Heart left ventricle (tissue), 13 donors: ENCODE data around the gene NKX3-2.

Experiments used
- POLR2A ChIP-seq, 2 donors: fragments of 450-650 bp; IDR thresholded peaks; one replicate each; pipeline ENCODE4 v1.6.1; 2017; ENCODE audit warnings: antibody characterized with exemption in 2 of 2, mild to moderate bottlenecking in 2 of 2, moderate library complexity in 2 of 2
- TF ChIP-seq, protein P1 (sequence below), 12 donors: fragments of 200-600 bp; sonication (generic) in 4 of 12; IDR thresholded peaks; one replicate each; pipeline versions ENCODE4 v1.5.0 to v1.8.0; 2018 to 2022; ENCODE audit warnings: antibody characterized with exemption in 12 of 12, mild to moderate bottlenecking in 5 of 12
- donor health status: ischemic (EF 13 %, LVEDD 7.1; RV severe dilation, severe dysfunction).
- donor health status: DM: no; HTN: yes; CAD: no.
- donor health status: DM: no; HTN: no; CAD: no.
- donor health status: ischemic (EF 25% LVEDD 6.9; RV normal size, moderate dysfunction).
- donor health status: ischemic (EF 25% LVEDD 5.7; RV mildly dilated, moderate dysfunction).
- donor health status: ischemic (EF 35%, LVEDD 5.7; RV mildly dilated, moderate dysfunction).
- donor health status: nonischemic (EF 11% LVEDD 7.7; RV severe dilation, severe dysfunction).
- donor health status: DM: yes; HTN: yes; CAD: no.
- donor health status: PGD.
- donor health status: ischemic (EF 29% LVEDD 5.4; RV normal size, mild dysfunction).
- donor health status: nonischemic (EF 23%, LVEDD 6.1; RV moderate dilation, normal function).

DNA sequence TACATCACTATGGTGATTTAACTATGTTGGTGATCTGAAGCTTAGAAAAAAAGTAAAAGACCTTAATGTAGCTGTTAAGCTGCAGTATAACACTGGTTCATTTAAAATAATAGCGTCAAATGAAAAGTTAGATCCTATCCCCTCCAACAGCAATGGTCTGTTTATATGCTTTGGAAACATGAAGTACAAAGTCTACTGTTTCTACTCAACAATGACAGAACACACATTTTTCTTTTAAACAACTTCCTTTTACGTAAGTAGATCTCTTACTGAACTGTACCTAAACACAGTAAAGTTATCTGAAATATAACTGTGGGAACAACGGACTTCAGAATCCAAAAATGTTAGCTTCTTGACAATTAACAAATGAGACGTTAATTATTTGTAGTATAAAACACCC, 47.9 kb upstream of the NKX3-2 start:
- TF ChIP-seq POLR2A (IDR thresholded peaks at IDR 0.05), result no peak
- TF ChIP-seq, protein P1, sequence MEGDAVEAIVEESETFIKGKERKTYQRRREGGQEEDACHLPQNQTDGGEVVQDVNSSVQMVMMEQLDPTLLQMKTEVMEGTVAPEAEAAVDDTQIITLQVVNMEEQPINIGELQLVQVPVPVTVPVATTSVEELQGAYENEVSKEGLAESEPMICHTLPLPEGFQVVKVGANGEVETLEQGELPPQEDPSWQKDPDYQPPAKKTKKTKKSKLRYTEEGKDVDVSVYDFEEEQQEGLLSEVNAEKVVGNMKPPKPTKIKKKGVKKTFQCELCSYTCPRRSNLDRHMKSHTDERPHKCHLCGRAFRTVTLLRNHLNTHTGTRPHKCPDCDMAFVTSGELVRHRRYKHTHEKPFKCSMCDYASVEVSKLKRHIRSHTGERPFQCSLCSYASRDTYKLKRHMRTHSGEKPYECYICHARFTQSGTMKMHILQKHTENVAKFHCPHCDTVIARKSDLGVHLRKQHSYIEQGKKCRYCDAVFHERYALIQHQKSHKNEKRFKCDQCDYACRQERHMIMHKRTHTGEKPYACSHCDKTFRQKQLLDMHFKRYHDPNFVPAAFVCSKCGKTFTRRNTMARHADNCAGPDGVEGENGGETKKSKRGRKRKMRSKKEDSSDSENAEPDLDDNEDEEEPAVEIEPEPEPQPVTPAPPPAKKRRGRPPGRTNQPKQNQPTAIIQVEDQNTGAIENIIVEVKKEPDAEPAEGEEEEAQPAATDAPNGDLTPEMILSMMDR (IDR thresholded peaks at IDR 0.05), result no peak
